GM23338 (cell line): ENCODE results near the gene SLC2A2. TPM values are rescaled to one million over a fixed set of nuclear protein-coding genes. Genes with fewer than 3 reads are reported as not detected.

Experiments
- ATAC-seq: fragments of 200-7000 bp; cut with Tn5 transposase; 3 replicates; pipeline ENCODE4 v1.9.1; 2020
- DNase-seq: peaks from one replicate; pipeline ENCODE4 v3.0.0-alpha.2; 2015; ENCODE audit warnings: low spot score
- H2AFZ ChIP-seq: fragments of 200-600 bp; sonication (generic); 2 replicates; pipeline ENCODE4 v1.8.0; 2016; ENCODE audit warnings: antibody characterized with exemption, mild to moderate bottlenecking, moderate library complexity
- H3F3A ChIP-seq: fragments of 200-600 bp; sonication (generic); replicated peaks from 2 replicates; pipeline ENCODE4 v1.8.0; 2017; ENCODE audit warnings: antibody characterized with exemption, mixed run types, low read depth
- H3K27ac ChIP-seq: fragments of 200-600 bp; sonication (generic); 2 replicates; pipeline ENCODE4 v1.6.1; 2016; ENCODE audit warnings: low read depth
- H3K27me3 ChIP-seq: fragments of 200-600 bp; sonication (generic); 2 replicates; pipeline ENCODE4 v1.8.0; 2016; ENCODE audit warnings: mild to moderate bottlenecking, mixed run types, moderate library complexity; ENCODE audit not compliant: insufficient read depth
- H3K36me3 ChIP-seq: fragments of 200-600 bp; sonication (generic); 2 replicates; pipeline ENCODE4 v1.8.0; 2016; ENCODE audit warnings: mild to moderate bottlenecking; ENCODE audit not compliant: insufficient read depth
- H3K4me1 ChIP-seq: fragments of 200-600 bp; sonication (generic); 2 replicates; pipeline ENCODE4 v1.8.0; 2016; ENCODE audit warnings: mild to moderate bottlenecking, moderate library complexity; ENCODE audit not compliant: insufficient read depth
- H3K4me2 ChIP-seq: fragments of 200-600 bp; sonication (generic); 2 replicates; pipeline ENCODE4 v1.7.1; 2017; ENCODE audit warnings: mixed run types
- H3K4me3 ChIP-seq: fragments of 200-600 bp; sonication (generic); 2 replicates; pipeline ENCODE4 v1.6.1; 2016; ENCODE audit warnings: mixed run types
- H3K79me2 ChIP-seq: fragments of 200-600 bp; sonication (generic); replicated peaks from 2 replicates; pipeline ENCODE4 v1.8.0; 2017; ENCODE audit warnings: mild to moderate bottlenecking; ENCODE audit not compliant: insufficient read depth
- H3K9me2 ChIP-seq: fragments of 200-600 bp; sonication (generic); 2 replicates; pipeline ENCODE4 v1.8.0; 2017; ENCODE audit not compliant: insufficient read depth
- H4K20me1 ChIP-seq: fragments of 200-600 bp; sonication (generic); replicated peaks from 2 replicates; pipeline ENCODE4 v1.8.0; 2017; ENCODE audit warnings: mild to moderate bottlenecking; ENCODE audit not compliant: insufficient read depth
- H3K27ac Mint-ChIP-seq: 2 replicates; pipeline ENCODE4 v1.8.0; 2020; ENCODE audit warnings: inconsistent platforms, mild to moderate bottlenecking, moderate library complexity, mixed read lengths
- H3K27me3 Mint-ChIP-seq: 3 replicates; pipeline ENCODE4 v1.8.0; 2022; ENCODE audit warnings: low read depth, mild to moderate bottlenecking, moderate library complexity, mixed read lengths, inconsistent platforms; ENCODE audit not compliant: insufficient read depth, poor library complexity
- H3K36me3 Mint-ChIP-seq: 3 replicates; pipeline ENCODE4 v1.8.0; 2021; ENCODE audit warnings: low read depth, mild to moderate bottlenecking, inconsistent platforms, moderate library complexity, mixed read lengths
- H3K4me1 Mint-ChIP-seq: 3 replicates; pipeline ENCODE4 v1.8.0; 2020; ENCODE audit warnings: mild to moderate bottlenecking, inconsistent platforms, mixed read lengths
- H3K4me3 Mint-ChIP-seq: 3 replicates; pipeline ENCODE4 v1.8.0; 2021; ENCODE audit warnings: moderate library complexity, mild to moderate bottlenecking, inconsistent platforms, mixed read lengths
- H3K9me3 Mint-ChIP-seq: 3 replicates; pipeline ENCODE4 v1.8.0; 2020; ENCODE audit warnings: moderate library complexity, mild to moderate bottlenecking, inconsistent platforms, mixed read lengths
- EZH2 ChIP-seq: fragments of 200-600 bp; sonication (generic); IDR thresholded peaks from one replicate; pipeline ENCODE4 v1.8.0; 2017; ENCODE audit warnings: antibody characterized with exemption, mild to moderate bottlenecking, low read depth; ENCODE audit not compliant: unreplicated experiment
- JUNB ChIP-seq: IDR thresholded peaks from one replicate; pipeline ENCODE4 v1.6.1; 2016; ENCODE audit warnings: antibody characterized with exemption; ENCODE audit not compliant: unreplicated experiment
- NANOG ChIP-seq: IDR thresholded peaks from 2 replicates; pipeline ENCODE4 v1.6.1; 2016; ENCODE audit warnings: antibody characterized with exemption, borderline replicate concordance
- POLR2AphosphoS5 ChIP-seq: IDR thresholded peaks from 2 replicates; pipeline ENCODE4 v1.6.1; 2016; ENCODE audit warnings: antibody characterized with exemption, low read depth
- STAT1 ChIP-seq: IDR thresholded peaks from one replicate; pipeline ENCODE4 v1.6.1; 2016; ENCODE audit warnings: antibody characterized with exemption; ENCODE audit not compliant: unreplicated experiment
- ZNF114 ChIP-seq: fragments of 250-450 bp; sonication (Bioruptor Pico); IDR thresholded peaks from 2 replicates; pipeline ENCODE4 v1.5.0; 2020; ENCODE audit warnings: mild to moderate bottlenecking, moderate library complexity
- polyA plus RNA-seq: library from polyadenylated mRNA; unstranded; fragments of >200 nt; fragmentation: Nextera tagmentation; extraction: Ambion mirVana; gene quantifications from 2 replicates; pipeline ENCODE4 v1.2.1, GENCODE V29; 2016
- total RNA-seq: library from RNA; depleted of rRNA; stranded (reverse); fragments of >200 nt; shearing (Covaris generic); gene quantifications from 2 replicates; pipeline ENCODE4 v1.2.3, GENCODE V29; 2014
- TF ChIP-seq, protein P1 (sequence below): IDR thresholded peaks from 2 replicates; pipeline ENCODE4 v1.6.1; 2016; ENCODE audit warnings: antibody characterized with exemption
- TF ChIP-seq, protein P2 (sequence below): IDR thresholded peaks from one replicate; pipeline ENCODE4 v1.6.1; 2018; ENCODE audit warnings: antibody characterized with exemption; ENCODE audit not compliant: unreplicated experiment
- TF ChIP-seq, protein P3 (sequence below), 2 experiments: fragments of 200-600 bp in 1 of 2; sonication (generic) in 1 of 2; conservative IDR thresholded peaks; 2 replicates each; pipeline versions ENCODE4 v1.5.1 to v1.6.1; 2016 to 2017; ENCODE audit warnings: antibody characterized with exemption in 2 of 2, low read depth in 2 of 2, mild to moderate bottlenecking in 2 of 2, moderate library complexity in 1 of 2
- TF ChIP-seq, protein P4 (sequence below): fragments of 250-450 bp; sonication (Bioruptor Pico); IDR thresholded peaks from 2 replicates; pipeline ENCODE4 v1.5.0; 2020; ENCODE audit warnings: mild to moderate bottlenecking, moderate library complexity

The SLC2A2 gene
- total and polyA plus RNA-seq, 2 experiments from 2014 or later = not detected

DNA sequence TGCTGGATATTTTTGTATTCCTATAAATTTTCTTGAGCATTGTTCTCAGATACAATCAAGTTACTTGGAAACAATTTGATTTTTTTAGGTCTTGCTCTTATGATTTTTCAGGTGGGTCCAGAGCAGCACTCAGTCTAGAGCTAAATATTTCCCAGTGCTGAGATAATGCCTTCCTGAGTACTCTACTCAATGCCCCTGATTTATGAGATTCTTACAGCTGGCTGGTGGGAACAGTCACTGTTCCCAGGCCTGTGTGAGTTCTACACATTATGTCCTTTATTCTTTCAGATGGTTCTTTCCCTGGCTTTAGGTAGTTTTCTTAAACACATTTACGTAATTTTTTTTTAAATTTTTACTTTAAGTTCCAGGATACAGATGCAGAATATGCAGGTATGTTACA, 67.1 kb downstream of the SLC2A2 start:
- Histone ChIP-seq H3K36me3 (no peaks in the 10 kb centered on the region), H4K20me1 (no peaks in the 10 kb centered on the region), H3K9me2 (no peaks in the 10 kb centered on the region), H2AFZ (no peak overlapping the region), H3K27ac (no peak overlapping the region), H3K79me2 (no peaks in the 10 kb centered on the region), H3K27me3 (no peaks in the 10 kb centered on the region), H3F3A (no peaks in the 10 kb centered on the region), H3K4me2 (no peak overlapping the region), H3K4me3 (no peak overlapping the region), H3K4me1 (no peaks in the 10 kb centered on the region)
- no peak overlapping the region for H3K4me3 Mint-ChIP-seq
- no peak for ATAC-seq
- DNase-seq = no peak
- no peaks in the 10 kb centered on the region for H3K4me1 Mint-ChIP-seq
- no peaks in the 10 kb centered on the region for H3K27me3 Mint-ChIP-seq
- TF ChIP-seq EZH2 (no peak), POLR2AphosphoS5 (no peak), JUNB (no peak)
- H3K9me3 Mint-ChIP-seq = no peaks in the 10 kb centered on the region
- no peak overlapping the region for H3K27ac Mint-ChIP-seq
- no peaks in the 10 kb centered on the region for H3K36me3 Mint-ChIP-seq

DNA sequence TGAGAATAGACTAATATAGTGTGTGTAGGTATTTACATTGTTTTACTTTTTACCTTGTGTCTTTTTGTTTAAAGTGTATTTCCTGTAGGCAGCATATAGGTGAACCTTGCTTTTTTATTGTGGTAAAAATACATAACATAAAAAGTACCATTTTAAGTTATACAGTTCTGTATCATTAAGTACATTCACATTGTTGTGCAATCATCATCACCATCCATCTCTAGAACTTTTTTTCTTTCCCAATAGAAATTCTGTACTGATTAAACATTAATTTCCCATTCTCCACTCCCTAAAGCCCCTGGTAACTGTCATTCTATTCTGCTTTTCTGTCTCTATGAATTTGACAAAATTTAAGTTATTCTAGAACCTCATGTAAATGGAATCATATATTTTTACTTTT, 69.9 kb downstream of the SLC2A2 start:
- Mint-ChIP-seq H3K27me3 (peaks cover 5% of the 10 kb centered on the region), H3K4me3 (no peak overlapping the region), H3K9me3 (no peaks in the 10 kb centered on the region), H3K27ac (no peak overlapping the region), H3K36me3 (no peaks in the 10 kb centered on the region), H3K4me1 (peaks cover 9% of the 10 kb centered on the region)
- Histone ChIP-seq H3F3A (no peaks in the 10 kb centered on the region), H3K4me2 (no peak overlapping the region), H3K79me2 (no peaks in the 10 kb centered on the region), H3K36me3 (no peaks in the 10 kb centered on the region), H3K4me3 (no peak overlapping the region), H3K9me2 (no peaks in the 10 kb centered on the region), H3K27ac (no peak overlapping the region), H3K27me3 (no peaks in the 10 kb centered on the region), H3K4me1 (no peaks in the 10 kb centered on the region), H4K20me1 (no peaks in the 10 kb centered on the region), H2AFZ (no peak overlapping the region)
- ATAC-seq (no peak), DNase-seq (no peak)
- TF ChIP-seq POLR2AphosphoS5 = no peak
- TF ChIP-seq, protein P1, sequence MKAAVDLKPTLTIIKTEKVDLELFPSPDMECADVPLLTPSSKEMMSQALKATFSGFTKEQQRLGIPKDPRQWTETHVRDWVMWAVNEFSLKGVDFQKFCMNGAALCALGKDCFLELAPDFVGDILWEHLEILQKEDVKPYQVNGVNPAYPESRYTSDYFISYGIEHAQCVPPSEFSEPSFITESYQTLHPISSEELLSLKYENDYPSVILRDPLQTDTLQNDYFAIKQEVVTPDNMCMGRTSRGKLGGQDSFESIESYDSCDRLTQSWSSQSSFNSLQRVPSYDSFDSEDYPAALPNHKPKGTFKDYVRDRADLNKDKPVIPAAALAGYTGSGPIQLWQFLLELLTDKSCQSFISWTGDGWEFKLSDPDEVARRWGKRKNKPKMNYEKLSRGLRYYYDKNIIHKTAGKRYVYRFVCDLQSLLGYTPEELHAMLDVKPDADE = no peak
- TF ChIP-seq EZH2 = no peak
- TF ChIP-seq JUNB = no peak
- TF ChIP-seq, protein P2, sequence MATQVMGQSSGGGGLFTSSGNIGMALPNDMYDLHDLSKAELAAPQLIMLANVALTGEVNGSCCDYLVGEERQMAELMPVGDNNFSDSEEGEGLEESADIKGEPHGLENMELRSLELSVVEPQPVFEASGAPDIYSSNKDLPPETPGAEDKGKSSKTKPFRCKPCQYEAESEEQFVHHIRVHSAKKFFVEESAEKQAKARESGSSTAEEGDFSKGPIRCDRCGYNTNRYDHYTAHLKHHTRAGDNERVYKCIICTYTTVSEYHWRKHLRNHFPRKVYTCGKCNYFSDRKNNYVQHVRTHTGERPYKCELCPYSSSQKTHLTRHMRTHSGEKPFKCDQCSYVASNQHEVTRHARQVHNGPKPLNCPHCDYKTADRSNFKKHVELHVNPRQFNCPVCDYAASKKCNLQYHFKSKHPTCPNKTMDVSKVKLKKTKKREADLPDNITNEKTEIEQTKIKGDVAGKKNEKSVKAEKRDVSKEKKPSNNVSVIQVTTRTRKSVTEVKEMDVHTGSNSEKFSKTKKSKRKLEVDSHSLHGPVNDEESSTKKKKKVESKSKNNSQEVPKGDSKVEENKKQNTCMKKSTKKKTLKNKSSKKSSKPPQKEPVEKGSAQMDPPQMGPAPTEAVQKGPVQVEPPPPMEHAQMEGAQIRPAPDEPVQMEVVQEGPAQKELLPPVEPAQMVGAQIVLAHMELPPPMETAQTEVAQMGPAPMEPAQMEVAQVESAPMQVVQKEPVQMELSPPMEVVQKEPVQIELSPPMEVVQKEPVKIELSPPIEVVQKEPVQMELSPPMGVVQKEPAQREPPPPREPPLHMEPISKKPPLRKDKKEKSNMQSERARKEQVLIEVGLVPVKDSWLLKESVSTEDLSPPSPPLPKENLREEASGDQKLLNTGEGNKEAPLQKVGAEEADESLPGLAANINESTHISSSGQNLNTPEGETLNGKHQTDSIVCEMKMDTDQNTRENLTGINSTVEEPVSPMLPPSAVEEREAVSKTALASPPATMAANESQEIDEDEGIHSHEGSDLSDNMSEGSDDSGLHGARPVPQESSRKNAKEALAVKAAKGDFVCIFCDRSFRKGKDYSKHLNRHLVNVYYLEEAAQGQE = no peak
- TF ChIP-seq ZNF114 (CRISPR knock-in tag) = no peak
- TF ChIP-seq STAT1 = no peak
- TF ChIP-seq, protein P3, sequence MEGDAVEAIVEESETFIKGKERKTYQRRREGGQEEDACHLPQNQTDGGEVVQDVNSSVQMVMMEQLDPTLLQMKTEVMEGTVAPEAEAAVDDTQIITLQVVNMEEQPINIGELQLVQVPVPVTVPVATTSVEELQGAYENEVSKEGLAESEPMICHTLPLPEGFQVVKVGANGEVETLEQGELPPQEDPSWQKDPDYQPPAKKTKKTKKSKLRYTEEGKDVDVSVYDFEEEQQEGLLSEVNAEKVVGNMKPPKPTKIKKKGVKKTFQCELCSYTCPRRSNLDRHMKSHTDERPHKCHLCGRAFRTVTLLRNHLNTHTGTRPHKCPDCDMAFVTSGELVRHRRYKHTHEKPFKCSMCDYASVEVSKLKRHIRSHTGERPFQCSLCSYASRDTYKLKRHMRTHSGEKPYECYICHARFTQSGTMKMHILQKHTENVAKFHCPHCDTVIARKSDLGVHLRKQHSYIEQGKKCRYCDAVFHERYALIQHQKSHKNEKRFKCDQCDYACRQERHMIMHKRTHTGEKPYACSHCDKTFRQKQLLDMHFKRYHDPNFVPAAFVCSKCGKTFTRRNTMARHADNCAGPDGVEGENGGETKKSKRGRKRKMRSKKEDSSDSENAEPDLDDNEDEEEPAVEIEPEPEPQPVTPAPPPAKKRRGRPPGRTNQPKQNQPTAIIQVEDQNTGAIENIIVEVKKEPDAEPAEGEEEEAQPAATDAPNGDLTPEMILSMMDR (conservative IDR thresholded peaks at IDR 0.05; ENCODE audit: low read depth in 2 of 2) = no peak
- no peak for TF ChIP-seq NANOG
- TF ChIP-seq, protein P4, sequence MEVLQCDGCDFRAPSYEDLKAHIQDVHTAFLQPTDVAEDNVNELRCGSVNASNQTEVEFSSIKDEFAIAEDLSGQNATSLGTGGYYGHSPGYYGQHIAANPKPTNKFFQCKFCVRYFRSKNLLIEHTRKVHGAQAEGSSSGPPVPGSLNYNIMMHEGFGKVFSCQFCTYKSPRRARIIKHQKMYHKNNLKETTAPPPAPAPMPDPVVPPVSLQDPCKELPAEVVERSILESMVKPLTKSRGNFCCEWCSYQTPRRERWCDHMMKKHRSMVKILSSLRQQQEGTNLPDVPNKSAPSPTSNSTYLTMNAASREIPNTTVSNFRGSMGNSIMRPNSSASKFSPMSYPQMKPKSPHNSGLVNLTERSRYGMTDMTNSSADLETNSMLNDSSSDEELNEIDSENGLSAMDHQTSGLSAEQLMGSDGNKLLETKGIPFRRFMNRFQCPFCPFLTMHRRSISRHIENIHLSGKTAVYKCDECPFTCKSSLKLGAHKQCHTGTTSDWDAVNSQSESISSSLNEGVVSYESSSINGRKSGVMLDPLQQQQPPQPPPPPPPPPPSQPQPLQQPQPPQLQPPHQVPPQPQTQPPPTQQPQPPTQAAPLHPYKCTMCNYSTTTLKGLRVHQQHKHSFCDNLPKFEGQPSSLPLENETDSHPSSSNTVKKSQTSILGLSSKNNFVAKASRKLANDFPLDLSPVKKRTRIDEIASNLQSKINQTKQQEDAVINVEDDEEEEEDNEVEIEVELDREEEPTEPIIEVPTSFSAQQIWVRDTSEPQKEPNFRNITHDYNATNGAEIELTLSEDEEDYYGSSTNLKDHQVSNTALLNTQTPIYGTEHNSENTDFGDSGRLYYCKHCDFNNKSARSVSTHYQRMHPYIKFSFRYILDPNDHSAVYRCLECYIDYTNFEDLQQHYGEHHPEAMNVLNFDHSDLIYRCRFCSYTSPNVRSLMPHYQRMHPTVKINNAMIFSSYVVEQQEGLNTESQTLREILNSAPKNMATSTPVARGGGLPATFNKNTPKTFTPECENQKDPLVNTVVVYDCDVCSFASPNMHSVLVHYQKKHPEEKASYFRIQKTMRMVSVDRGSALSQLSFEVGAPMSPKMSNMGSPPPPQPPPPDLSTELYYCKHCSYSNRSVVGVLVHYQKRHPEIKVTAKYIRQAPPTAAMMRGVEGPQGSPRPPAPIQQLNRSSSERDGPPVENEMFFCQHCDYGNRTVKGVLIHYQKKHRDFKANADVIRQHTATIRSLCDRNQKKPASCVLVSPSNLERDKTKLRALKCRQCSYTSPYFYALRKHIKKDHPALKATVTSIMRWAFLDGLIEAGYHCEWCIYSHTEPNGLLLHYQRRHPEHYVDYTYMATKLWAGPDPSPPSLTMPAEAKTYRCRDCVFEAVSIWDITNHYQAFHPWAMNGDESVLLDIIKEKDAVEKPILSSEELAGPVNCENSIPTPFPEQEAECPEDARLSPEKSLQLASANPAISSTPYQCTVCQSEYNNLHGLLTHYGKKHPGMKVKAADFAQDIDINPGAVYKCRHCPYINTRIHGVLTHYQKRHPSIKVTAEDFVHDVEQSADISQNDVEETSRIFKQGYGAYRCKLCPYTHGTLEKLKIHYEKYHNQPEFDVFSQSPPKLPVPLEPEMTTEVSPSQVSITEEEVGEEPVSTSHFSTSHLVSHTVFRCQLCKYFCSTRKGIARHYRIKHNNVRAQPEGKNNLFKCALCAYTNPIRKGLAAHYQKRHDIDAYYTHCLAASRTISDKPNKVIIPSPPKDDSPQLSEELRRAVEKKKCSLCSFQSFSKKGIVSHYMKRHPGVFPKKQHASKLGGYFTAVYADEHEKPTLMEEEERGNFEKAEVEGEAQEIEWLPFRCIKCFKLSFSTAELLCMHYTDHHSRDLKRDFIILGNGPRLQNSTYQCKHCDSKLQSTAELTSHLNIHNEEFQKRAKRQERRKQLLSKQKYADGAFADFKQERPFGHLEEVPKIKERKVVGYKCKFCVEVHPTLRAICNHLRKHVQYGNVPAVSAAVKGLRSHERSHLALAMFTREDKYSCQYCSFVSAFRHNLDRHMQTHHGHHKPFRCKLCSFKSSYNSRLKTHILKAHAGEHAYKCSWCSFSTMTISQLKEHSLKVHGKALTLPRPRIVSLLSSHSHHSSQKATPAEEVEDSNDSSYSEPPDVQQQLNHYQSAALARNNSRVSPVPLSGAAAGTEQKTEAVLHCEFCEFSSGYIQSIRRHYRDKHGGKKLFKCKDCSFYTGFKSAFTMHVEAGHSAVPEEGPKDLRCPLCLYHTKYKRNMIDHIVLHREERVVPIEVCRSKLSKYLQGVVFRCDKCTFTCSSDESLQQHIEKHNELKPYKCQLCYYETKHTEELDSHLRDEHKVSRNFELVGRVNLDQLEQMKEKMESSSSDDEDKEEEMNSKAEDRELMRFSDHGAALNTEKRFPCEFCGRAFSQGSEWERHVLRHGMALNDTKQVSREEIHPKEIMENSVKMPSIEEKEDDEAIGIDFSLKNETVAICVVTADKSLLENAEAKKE (CRISPR knock-in tag) = no peak
